Measurements from ENCODE around the gene ACP3. TPM values are rescaled to one million over a fixed set of nuclear protein-coding genes. Genes with fewer than 3 reads are reported as not detected.
A peak's percentile ranks its signal among the peaks of the same experiment; 100 is the strongest.
"Not testable (repeated sequence)": the region's sequence is repeated elsewhere in the genome, so short reads cannot be mapped to it uniquely, and the experiment has no call there.

ACP3 gene
- polyA plus RNA-seq, 4 donors = 59.5 to 84.0 (median 70.8) TPM

GRCh38 chr3:132354916-132355702, 37.9 kb downstream of the ACP3 start:
- DNase-seq (ENCODE audit: low read depth in 4 of 4, low spot score in 2 of 4) = no peak

- DNase-seq (ENCODE audit: low read depth in 4 of 4, low spot score in 2 of 4) = no peak
Observed at GRCh38 chr3:132356568-132356967, 39.4 kb downstream of the ACP3 start.

- DNase-seq (ENCODE audit: low read depth in 4 of 4, low spot score in 2 of 4) = no peak
Observed at GRCh38 chr3:132360717-132361116, 43.5 kb downstream of the ACP3 start.

- DNase-seq (ENCODE audit: low read depth in 4 of 4, low spot score in 2 of 4) = no peak
Observed at GRCh38 chr3:132362329-132362728, 45.1 kb downstream of the ACP3 start.

- DNase-seq (ENCODE audit: low read depth in 4 of 4, low spot score in 2 of 4) = no peak
Observed at GRCh38 chr3:132368515-132368914, 51.3 kb downstream of the ACP3 start.

GRCh38 chr3:132368962-132369361, 51.8 kb downstream of the ACP3 start:
- no peak for DNase-seq (ENCODE audit: low read depth in 4 of 4, low spot score in 2 of 4)

- DNase-seq (ENCODE audit: low read depth in 4 of 4, low spot score in 2 of 4) = not testable (repeated sequence)
Observed at GRCh38 chr3:132376945-132377354, 59.7 kb downstream of the ACP3 start.

GRCh38 chr3:132378048-132378762, 61.0 kb downstream of the ACP3 start:
- DNase-seq (ENCODE audit: low read depth in 4 of 4, low spot score in 2 of 4) = no peak

GRCh38 chr3:132378846-132379245, 61.6 kb downstream of the ACP3 start:
- DNase-seq (ENCODE audit: low read depth in 4 of 4, low spot score in 2 of 4) = no peak

GRCh38 chr3:132380920-132381319, 63.7 kb downstream of the ACP3 start:
- no peak for DNase-seq (ENCODE audit: low read depth in 4 of 4, low spot score in 2 of 4)

- no peak for DNase-seq (ENCODE audit: low read depth in 4 of 4, low spot score in 2 of 4)
Observed at GRCh38 chr3:132381348-132381944, 64.2 kb downstream of the ACP3 start.

- no peak for DNase-seq (ENCODE audit: low read depth in 4 of 4, low spot score in 2 of 4)
Observed at GRCh38 chr3:132382267-132382666, 65.1 kb downstream of the ACP3 start.

GRCh38 chr3:132382688-132383194, 65.5 kb downstream of the ACP3 start:
- DNase-seq (ENCODE audit: low read depth in 4 of 4, low spot score in 2 of 4) = no peak

GRCh38 chr3:132386259-132386658, 69.1 kb downstream of the ACP3 start:
- no peak for DNase-seq (ENCODE audit: low read depth in 4 of 4, low spot score in 2 of 4)

GRCh38 chr3:132392675-132393074, 75.5 kb downstream of the ACP3 start:
- DNase-seq (ENCODE audit: low read depth in 4 of 4, low spot score in 2 of 4) = not testable (repeated sequence)

- no peak for DNase-seq (ENCODE audit: low read depth in 4 of 4, low spot score in 2 of 4)
Observed at GRCh38 chr3:132394320-132394719, 77.1 kb downstream of the ACP3 start.

GRCh38 chr3:132395126-132395525, 77.9 kb downstream of the ACP3 start:
- DNase-seq (ENCODE audit: low read depth in 4 of 4, low spot score in 2 of 4) = no peak

- DNase-seq (ENCODE audit: low read depth in 4 of 4, low spot score in 2 of 4) = no peak
Observed at GRCh38 chr3:132396255-132396654, 79.0 kb downstream of the ACP3 start.

GRCh38 chr3:132396776-132397175, 79.6 kb downstream of the ACP3 start:
- not testable (repeated sequence) for DNase-seq (ENCODE audit: low read depth in 4 of 4, low spot score in 2 of 4)

- DNase-seq (ENCODE audit: low read depth in 4 of 4, low spot score in 2 of 4) = peak in 2 of 4 donors; percentile 20 to 29
Observed at GRCh38 chr3:132399054-132399929, 82.1 kb downstream of the ACP3 start.
